HG03064 (cell line): ENCODE results near the gene SMG9.

Experiments
- ATAC-seq: cut with Tn5 transposase; IDR thresholded peaks from one replicate; pipeline ENCODE4 v1.9.1; 2021; ENCODE audit warnings: low read depth; ENCODE audit not compliant: unreplicated experiment

The SMG9 gene

DNA sequence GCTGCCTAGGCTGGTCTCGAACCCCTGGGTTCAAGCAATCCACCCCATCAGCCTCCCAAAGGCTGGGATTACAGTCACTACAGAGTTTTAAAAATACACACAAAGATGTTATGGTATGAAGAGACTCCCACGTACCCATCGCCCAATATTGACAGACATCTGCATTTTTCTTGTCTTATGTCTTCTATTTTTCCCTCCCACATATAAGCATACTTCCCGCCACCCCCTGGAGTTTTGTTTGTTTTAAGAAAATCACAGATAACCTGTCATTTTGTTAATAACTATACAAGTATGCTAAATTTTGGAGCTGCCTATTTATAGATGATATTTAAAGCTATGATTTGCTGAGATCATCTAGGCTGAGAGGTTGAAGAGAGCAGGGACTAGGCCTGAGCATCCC, 6.2 kb upstream of the SMG9 start:
- ATAC-seq: no peak

DNA sequence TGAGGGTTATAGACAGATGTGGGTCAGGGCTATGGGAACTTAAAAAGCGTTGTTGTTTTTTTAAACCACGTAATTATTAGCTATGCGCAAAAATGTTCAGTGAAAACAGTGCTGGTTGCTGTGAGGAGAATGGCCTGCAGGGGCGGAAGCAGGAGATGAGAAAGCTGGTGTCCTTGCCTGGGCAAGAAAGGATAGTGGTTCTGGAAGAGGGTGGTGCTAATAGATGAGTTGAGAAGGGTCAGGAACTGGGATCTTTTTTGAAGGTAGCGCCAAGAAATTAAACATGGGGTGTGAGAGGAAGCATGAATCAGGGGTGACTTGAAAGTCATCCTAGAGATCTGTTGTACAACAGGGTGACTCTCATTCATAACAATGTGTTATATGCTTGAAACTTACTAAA, 4.8 kb upstream of the SMG9 start:
- ATAC-seq: no peak

DNA sequence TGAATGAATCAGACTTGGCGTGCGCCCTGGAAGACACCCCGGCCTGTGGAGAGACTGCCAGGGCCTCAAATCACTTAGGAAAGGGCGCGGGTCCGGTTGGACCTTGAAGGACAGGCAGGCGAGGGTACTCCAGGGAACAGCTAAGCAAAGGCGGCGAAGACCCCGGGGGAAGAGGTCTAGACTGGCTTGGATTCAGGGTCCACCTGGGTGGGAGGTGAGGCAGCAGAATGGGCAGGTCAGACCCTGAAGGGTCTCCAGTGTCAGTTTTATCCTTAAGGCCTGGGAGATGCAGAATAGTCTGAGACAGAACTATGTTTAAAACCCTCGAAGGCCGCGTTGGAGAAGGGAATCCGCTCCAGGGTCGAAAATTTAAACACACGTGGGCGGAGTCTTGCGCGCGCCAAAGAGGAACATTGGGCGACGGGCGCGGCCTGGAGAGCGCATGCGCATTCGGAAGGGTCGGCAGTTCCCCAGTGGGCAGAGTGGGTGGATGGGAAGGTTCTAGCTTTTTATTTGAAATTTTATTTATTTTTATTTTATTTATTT, 567 bp upstream of the SMG9 start:
- ATAC-seq: no peak

DNA sequence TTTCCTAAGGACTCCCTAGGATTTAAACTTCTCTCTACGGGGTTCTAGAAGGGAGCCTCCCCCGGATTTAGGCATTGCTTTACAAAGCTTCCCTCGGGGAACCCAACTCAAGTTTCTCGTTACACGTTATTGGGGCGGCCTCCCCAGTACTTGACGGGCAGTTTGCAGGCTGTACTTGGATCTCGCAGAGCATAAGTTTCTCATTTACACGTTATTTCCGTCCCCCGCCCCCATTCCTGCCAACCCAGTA, 584 bp downstream of the SMG9 start:
- ATAC-seq: no peak

DNA sequence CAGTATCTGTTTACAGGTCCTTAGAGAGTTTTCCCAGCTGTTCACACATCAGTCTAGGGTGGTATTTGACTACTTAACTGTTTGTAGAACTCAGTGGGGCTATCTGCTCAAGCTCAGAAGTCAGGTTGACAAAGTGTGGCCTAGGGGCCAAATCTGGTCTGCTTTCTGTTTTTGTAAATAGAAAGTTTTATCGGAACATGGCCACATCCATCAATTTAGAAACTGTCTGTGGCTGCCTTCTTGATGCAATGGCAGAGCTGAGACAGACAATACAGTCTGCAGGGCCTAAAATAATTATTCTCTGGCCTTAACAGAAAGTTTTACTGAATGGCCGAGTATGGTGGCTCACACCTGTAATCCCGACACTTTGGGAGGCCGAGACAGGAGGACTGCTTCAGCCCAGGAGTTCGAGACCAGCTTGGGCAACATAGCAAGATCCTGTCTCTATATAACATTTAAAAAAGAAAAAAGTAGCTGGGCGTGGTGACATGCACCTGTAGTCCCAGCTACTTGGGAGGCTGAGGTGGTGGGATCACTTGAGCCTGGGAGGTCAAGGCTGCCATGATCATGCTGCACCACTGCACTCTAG, 2.4 kb downstream of the SMG9 start:
- no peak for ATAC-seq

DNA sequence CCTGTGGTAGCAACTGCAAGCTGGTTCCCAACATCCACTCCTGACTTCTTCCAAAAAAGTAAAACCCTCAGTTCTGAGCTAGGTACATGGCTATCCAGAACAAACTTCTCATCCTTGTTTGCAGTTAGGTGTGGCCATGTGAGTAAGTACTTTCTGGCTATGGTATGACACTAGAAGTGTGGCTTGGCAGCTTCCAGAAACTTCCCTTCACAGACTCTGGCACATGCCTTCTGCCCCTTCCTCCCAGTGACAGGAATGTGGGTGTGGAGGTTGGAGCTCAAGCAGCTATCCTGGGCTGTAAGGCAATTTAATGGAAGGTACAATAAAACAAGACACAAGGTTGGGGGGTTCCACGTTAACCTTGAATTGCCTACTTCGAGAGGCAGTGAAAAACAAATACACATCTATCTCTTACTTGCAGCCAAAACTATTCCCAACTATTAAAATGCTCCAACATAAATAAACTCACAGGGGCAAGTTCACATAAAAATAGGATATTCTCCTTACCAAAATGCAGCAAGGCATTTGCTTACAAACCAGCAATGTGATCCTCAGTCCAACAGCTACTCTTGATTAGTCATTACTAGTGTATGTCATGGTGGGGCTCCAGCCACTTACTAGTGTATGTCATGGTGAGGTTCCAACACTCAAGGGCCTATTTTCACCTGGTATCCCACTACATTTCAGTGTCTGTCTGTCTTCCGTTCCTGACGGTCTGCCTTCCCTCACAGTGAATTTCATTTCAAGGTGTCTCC, 3.1 kb downstream of the SMG9 start:
- no peak for ATAC-seq

DNA sequence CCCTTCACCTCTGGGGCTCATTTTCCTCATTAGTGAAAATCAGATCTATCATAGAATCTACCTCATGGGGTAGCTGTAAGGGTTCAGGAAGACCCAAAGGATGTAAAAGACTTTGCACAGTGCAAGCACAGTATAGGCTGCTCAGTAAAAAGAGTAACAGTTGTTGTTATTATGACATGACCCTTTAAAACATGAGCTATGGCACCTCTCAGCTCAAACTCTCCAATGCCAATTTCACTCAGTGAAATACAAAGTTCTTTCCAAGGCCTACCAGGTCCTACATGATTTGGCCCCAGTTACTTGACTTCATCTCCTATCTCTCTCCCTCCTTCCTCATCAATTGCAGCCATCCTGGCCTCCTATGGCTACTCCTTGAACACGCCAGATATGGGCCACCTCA, 4.9 kb downstream of the SMG9 start:
- ATAC-seq: no peak

DNA sequence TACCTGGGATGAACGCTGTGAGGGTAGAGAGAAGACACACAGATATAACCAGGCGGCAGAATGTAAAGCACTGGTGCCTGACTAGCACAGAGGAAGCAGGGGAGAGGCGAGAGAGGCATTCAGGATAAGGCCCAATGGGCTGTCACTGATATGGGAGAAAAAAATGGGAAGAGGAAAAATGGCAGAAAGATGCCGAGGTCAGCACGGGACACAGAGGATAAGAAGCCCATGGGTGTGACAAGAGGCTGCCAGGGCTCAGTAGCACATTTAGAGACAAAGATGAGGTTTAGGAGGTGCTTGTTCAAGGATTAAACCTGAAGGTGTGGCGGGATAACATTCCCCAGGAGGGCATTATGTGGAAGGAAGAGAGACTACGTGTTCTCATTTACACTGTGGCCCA, 5.6 kb downstream of the SMG9 start:
- ATAC-seq: no peak

DNA sequence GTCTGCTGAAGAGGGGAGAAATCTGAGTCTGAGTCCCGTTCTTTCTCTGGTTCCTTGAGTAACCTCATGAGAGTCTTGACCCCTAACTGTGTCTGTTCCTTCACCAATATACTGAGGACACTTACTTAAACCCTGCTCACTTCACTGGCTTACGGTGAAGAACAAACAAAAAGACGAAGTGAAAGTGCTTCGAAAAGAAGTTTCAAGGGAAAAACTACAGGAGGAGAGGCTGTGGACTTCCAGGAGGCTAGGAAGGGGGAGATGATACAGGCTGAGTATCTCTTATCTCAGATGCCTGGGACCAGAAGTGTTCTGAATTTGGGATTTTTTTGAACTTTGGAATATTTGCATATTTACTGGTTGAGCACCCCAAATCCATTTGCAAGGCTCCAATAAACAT, 6.1 kb downstream of the SMG9 start:
- no peak for ATAC-seq

DNA sequence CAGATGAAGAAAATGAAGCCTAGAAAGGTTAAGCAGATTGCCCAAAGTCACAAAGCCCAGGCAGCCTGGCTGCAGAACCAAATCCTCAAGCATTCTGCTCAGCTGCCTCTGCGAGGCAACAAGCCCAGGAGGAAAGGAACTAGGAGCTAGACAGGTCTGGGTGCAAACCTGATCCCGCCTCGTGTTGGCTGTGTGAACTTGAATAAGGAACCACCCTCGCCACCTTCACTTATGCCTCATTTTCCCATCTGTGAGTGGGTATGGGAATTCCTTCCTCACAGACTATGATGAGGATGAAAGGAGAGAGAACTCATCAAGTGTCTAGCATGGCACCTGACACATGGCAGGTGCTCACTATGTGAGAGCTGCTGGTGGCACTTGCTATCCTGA, 6.6 kb downstream of the SMG9 start:
- no peak for ATAC-seq

DNA sequence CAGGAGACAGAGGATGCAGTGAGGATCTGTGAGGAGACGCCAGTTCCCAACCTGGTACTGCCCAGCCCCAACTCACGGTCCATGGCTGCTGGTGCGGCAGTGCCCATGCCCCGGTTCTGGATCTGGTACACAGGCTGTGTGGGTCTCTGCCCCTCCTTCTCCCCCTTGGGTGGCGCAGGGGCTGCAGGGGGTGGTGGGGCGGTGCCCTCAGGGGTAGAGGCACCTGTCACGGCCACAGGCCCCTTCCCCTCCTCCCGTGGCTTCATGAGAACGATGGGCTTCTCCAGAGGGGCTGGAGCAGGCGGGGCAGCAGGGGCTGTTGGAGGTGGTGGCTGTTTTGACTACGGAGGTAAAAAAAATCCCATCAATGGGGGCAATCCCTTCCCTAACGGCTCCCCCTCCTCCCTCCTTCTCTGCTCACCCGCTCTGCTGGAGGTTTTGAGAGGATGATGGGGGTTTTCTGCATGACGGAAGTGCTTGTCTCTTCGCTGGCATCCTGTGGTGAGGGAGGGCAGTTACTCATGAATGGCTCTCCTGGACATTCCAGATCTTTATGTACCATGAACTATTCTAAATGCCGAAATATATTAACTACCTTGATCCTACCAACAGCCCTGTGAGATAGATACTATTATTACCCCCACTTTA, 7.1 kb downstream of the SMG9 start:
- no peak for ATAC-seq

DNA sequence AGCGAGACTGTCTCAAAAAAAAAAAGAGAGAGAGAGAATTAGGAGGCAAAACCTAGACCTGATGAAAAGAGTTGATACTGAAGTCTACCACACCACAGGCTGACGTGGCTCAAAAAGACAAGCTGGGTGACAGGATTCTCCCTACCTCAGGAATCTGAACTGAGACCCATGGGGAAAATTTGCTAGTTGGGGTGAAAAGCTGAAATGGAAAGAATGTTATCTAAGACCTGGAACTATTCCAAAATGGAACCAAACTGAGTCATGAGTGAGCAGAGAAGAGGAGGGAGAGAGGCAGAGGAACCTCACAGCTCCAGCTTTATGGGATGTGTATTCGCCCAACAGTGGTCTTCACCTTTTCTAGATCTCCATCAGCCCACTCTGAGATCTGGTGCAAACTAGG, 11.7 kb downstream of the SMG9 start:
- no peak for ATAC-seq

DNA sequence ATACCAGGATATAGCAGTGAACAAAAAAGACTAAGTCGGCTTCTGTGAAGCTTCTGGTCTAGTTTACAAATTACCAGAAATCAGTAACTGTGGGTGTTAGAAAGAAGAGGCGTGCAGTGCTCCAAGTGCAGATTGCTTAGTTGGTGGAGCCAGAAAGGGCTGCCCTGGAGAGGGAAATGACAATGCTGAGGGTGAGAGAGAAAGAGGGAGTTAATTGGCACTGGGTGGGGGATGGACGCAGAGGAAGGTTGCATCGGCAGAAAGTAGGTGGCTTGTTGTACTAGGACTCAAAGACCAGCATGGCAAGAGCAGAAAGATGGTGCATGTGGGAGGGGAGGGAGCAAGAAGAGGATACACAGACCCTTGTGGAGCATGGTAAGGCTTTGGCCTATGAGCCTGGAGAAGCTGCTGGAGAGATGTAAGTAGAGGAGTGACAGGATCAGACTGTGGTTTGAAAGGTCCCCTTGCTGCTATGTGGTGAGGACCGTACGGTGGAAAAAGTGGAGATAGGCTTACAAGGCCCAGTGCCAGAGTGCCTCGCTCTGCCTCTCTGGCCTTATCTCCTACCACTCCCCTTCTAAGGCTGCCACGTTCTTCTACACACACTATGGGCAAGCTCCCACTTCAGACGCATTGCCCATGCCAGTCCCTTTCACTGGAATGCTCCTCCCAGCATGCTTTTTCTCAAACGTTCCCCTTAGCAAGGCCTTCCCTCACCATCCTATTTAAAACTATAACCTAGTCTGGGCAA, 13.5 kb downstream of the SMG9 start:
- ATAC-seq: no peak

DNA sequence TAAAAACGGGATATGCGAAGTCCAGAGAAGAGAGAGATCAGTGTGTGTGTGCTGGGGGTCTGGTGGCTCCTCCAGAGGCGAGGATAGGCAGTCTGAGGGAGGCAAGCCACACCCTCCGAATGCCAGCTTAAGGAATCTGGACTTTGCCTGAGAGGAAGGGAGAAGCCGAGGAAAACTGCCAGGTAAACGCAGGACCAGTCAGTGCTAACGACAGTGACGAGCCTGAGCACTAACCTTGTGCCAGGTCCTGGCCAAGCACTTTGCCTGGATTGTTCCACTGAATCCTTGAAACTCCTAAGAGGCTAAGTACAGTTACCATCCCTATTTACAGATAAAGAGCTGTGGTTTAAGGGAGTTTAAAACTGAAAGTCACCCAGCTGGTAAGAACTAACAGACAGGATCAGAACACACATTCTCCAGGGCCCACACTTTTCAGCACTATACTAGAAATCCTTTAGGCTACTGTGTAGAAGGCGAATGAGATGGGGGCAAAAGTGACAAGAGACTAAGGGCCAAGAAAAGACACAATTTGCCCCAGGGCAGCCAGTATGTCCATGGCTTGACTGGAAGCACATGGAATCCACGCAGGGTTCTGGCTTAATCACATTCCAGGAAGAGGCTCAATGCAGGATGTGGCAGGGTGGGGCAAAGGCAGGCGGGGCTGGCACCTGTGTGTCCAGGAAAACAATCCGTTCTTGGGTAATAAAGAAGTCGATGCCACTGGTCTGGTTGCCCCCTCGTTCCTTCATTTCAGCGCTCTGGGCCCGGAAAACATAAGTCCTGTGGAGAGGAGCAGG, 15.1 kb downstream of the SMG9 start:
- ATAC-seq: no peak

DNA sequence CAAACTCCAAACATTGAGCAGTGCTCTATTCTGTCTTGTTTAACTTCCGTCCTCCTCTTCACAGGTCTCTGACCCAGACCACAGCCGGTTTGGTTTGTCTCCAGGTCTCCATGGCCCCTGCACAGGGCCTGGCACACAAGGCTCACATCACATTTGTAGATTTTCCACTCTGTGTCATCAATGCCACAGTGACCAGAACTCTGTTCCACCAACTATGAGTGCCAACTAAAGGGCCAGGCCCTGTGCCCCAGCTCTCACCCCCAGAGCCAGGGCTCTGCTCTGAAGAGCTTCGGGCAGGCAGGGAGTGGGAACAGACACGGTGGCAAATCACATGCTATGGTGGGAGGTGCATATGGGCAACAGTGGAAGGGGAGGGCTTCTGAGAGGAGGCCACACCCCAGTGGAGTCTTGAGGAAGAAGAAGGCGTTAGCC, 16.0 kb downstream of the SMG9 start:
- no peak for ATAC-seq

DNA sequence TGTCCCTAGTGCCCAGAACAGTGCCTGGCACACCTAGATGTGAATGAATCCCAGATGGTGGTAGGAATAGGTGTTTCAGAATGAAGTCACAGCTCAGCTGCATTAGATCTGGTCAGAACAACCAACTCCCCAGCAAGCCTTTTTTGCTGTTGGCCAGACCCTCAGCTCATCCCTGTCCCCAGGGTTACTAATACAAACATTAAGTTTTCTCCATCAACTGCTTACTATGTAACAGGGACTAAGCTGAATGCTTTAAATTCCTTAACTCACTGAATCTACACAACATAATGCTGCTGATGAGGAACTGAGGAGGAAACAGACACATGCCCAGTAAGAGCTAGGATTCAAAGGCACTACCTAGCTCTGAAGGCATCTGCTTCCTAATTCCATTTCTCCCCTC, 18.8 kb downstream of the SMG9 start:
- ATAC-seq: no peak

DNA sequence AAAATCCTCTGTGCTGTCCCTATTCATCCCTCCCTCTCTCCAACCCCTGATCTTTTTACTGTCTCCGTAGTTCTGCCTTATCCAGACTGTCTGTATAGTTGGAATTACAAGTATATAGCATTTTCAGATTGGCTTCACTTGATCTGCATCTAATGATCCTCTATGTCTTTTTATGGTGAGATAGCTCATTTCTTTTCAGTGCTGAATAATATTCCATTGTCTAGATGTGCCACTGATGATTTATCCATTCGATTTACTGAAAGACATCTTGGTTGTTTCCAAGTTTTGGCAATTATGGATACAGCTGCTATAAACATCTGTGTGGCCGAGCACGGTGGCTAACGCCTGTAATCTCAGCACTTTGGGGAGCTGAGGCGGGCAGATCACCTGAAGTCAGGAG, 19.7 kb downstream of the SMG9 start:
- no peak for ATAC-seq

DNA sequence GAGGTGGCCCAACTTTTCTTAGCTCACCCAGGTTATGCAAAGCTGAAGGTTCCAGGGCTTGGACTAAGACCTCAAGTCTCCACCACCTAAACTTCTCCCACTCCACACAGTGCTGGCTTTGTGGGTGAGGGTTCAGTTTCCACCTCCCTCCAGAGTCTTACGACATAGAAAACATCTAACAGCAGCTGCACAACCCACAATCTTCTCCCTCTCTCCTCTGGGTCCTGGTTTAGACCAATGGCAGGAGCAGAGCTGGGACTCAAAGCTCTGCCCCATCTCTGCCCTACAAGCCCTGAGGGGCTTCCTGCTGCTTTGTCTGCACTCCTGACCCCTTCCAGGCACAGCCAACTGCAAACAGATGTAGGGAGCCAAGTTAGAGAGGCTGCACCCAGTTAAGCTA, 22.9 kb downstream of the SMG9 start:
- no peak for ATAC-seq

DNA sequence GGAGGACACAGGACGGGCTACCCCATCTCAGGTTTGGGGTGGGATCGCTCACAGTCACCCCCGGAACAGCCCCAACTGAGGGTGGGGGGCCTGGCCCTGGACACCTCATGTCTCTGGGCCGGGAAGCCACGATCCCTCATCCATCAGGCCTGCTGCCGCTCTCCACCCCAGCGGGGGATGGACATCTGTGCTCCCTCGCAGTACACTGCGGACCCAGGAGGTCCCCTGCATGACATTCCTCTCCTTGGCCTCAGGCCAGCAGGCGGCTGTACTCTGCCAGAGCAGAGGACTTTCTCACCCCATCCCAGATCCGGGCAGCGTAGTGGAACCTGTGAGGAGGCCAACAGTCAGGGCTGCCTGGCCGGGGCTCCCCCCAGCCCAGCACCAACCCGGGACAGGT, 23.4 kb downstream of the SMG9 start:
- no peak for ATAC-seq

DNA sequence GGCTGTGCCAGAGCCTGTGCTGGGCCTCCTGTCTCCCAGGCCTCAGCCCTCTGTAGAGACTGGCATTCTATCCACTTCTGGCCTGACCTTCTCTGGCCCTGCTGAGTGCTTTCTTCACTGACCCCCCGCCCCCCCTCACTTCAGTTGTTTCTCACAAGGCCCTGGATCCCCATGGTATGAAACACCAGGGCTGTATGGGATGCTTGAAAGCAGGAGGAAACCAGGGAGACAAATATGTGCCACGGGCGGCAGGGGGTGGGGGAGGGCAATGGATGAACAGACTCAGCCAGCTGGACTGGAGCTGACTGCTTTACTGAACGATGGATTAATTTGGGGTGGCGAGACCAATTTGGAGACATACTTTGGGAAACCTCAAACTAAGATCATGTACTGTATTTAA, 24.8 kb downstream of the SMG9 start:
- ATAC-seq: no peak

DNA sequence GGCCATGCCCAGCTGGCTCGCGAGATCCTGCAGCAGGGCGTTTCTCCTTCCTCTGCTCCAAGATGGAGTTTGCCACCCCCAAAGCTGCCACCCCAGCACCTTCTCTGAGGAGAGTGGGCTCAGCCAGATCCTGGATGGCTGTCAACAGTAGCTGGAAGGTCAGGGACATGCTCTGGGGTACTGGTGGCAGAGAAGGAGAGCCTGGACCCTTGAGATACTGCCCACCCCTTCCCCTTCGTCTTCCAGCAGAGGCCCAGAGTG, 27.2 kb downstream of the SMG9 start:
- no peak for ATAC-seq
